ENCODE data around the gene PIP5KL1. TPM values are rescaled to one million over a fixed set of nuclear protein-coding genes. Genes with fewer than 3 reads are reported as not detected.
A peak's percentile ranks its signal among the peaks of the same experiment; 100 is the strongest.

Gene PIP5KL1
- polyA plus RNA-seq, 1 donor (not counting 4 experiments of a cell fraction or from before 2014, with no cell fraction given): 4.4 TPM

- Histone ChIP-seq H3K4me2 (ENCODE audit: control insufficient read depth, extremely low read depth, insufficient read depth, low read depth, low read length) (peak overlapping the region; percentile 18), H3K4me1 (ENCODE audit: control insufficient read depth, extremely low read depth, insufficient read depth, low read length) (peaks cover 61% of the 10 kb centered on the region), H3K27me3 (ENCODE audit: control insufficient read depth, extremely low read depth, insufficient read depth, low read length) (no peaks in the 10 kb centered on the region), H3K36me3 (ENCODE audit: control insufficient read depth in 2 of 2, extremely low read depth in 1 of 2, insufficient read depth in 2 of 2, low read length in 2 of 2) (no peaks in the 10 kb centered on the region), H3K9me1 (ENCODE audit: control insufficient read depth, extremely low read depth, insufficient read depth, low read length) (no peaks in the 10 kb centered on the region), H2AFZ (ENCODE audit: control insufficient read depth, low read length) (no peak overlapping the region), H3K9me3 (ENCODE audit: control insufficient read depth, low read depth, low read length) (no peaks in the 10 kb centered on the region), H3K9ac (ENCODE audit: control insufficient read depth, extremely low read depth, insufficient read depth, low read length) (no peak overlapping the region), H3K79me2 (ENCODE audit: control insufficient read depth, insufficient read depth, low read length) (peaks cover 15% of the 10 kb centered on the region), H3K4me3 (ENCODE audit: control insufficient read depth in 2 of 3, extremely low read depth in 1 of 3, insufficient read depth in 2 of 3, low read depth in 1 of 3, low read length in 3 of 3) (no peak overlapping the region), H4K20me1 (ENCODE audit: control insufficient read depth, extremely low read depth, insufficient read depth, low read length) (no peaks in the 10 kb centered on the region), H3K27ac (ENCODE audit: control insufficient read depth, insufficient read depth, low read length) (peak overlapping the region; percentile 89)
- TF ChIP-seq CTCF (optimal IDR thresholded peaks at IDR 0.05 in 1 of 3, IDR thresholded peaks at IDR 0.05 in 1 of 3, conservative IDR thresholded peaks at IDR 0.05 in 1 of 3; ENCODE audit: extremely low read depth in 1 of 3, insufficient read depth in 2 of 3, low read length in 3 of 3) (no peak), EZH2 (IDR thresholded peaks at IDR 0.05; ENCODE audit: low read length) (no peak)
- no peak for FAIRE-seq
- DNase-seq (ENCODE audit: low read depth, low spot score): no peak
- dilution Hi-C loops (cut with MboI; ENCODE audit: extremely low pct_ligation_motif_present, low sequenced_read_pairs): no loop called here
These were observed 36.7 kb upstream of the PIP5KL1 start for GRCh38 chr9:127967151-127967809.

- no peak for DNase-seq (ENCODE audit: low read depth, low spot score)
- Histone ChIP-seq H3K4me1 (ENCODE audit: control insufficient read depth, extremely low read depth, insufficient read depth, low read length) (peaks cover 61% of the 10 kb centered on the region), H3K9me1 (ENCODE audit: control insufficient read depth, extremely low read depth, insufficient read depth, low read length) (no peaks in the 10 kb centered on the region), H3K79me2 (ENCODE audit: control insufficient read depth, insufficient read depth, low read length) (peaks cover 8% of the 10 kb centered on the region), H4K20me1 (ENCODE audit: control insufficient read depth, extremely low read depth, insufficient read depth, low read length) (no peaks in the 10 kb centered on the region), H3K9ac (ENCODE audit: control insufficient read depth, extremely low read depth, insufficient read depth, low read length) (no peak overlapping the region), H2AFZ (ENCODE audit: control insufficient read depth, low read length) (no peak overlapping the region), H3K9me3 (ENCODE audit: control insufficient read depth, low read depth, low read length) (no peaks in the 10 kb centered on the region), H3K27ac (ENCODE audit: control insufficient read depth, insufficient read depth, low read length) (peak overlapping the region; percentile 79), H3K36me3 (ENCODE audit: control insufficient read depth in 2 of 2, extremely low read depth in 1 of 2, insufficient read depth in 2 of 2, low read length in 2 of 2) (peaks cover 0 to 2% of the 10 kb centered on the region in 2 experiments), H3K27me3 (ENCODE audit: control insufficient read depth, extremely low read depth, insufficient read depth, low read length) (no peaks in the 10 kb centered on the region), H3K4me2 (ENCODE audit: control insufficient read depth, extremely low read depth, insufficient read depth, low read depth, low read length) (no peak overlapping the region), H3K4me3 (ENCODE audit: control insufficient read depth in 2 of 3, extremely low read depth in 1 of 3, insufficient read depth in 2 of 3, low read depth in 1 of 3, low read length in 3 of 3) (no peak overlapping the region)
- no peak for FAIRE-seq
- TF ChIP-seq CTCF (optimal IDR thresholded peaks at IDR 0.05 in 1 of 3, IDR thresholded peaks at IDR 0.05 in 1 of 3, conservative IDR thresholded peaks at IDR 0.05 in 1 of 3; ENCODE audit: extremely low read depth in 1 of 3, insufficient read depth in 2 of 3, low read length in 3 of 3) (no peak), EZH2 (IDR thresholded peaks at IDR 0.05; ENCODE audit: low read length) (no peak)
- dilution Hi-C loops (cut with MboI; ENCODE audit: extremely low pct_ligation_motif_present, low sequenced_read_pairs): no loop called here
These were observed 36.0 kb upstream of the PIP5KL1 start for GRCh38 chr9:127966416-127967150.

Data from keratinocyte (primary cell).